Adrenal gland (tissue), 12 donors: ENCODE data around the gene CES5A. TPM values are rescaled to one million over a fixed set of nuclear protein-coding genes. Genes with fewer than 3 reads are reported as not detected.
A peak's percentile ranks its signal among the peaks of the same experiment; 100 is the strongest.
"Not testable (repeated sequence)": the region's sequence is repeated elsewhere in the genome, so short reads cannot be mapped to it uniquely, and the experiment has no call there.

Experiments used
- DNase-seq, 7 donors: peaks; one replicate each; pipeline ENCODE4 v3.0.0-alpha.2; 2019 to 2020
- H3K27ac ChIP-seq, 5 donors: fragments of 200-600 bp; sonication (generic) in 4 of 5; 1 replicate in 3 of 5; 2 replicates in 2 of 5; pipeline versions ENCODE4 v1.5.1 to v1.8.0; 2016 to 2020; ENCODE audit warnings: mild to moderate bottlenecking in 1 of 5
- H3K27me3 ChIP-seq: fragments of 200-600 bp; 2 replicates; pipeline ENCODE4 v1.8.0; 2021
- H3K36me3 ChIP-seq, 2 donors: fragments of 200-600 bp; replicated peaks in 1 of 2; 1 replicate in 1 of 2; 2 replicates in 1 of 2; pipeline versions ENCODE4 v1.5.1 to v1.8.0; 2018 to 2022
- H3K4me1 ChIP-seq, 2 donors: fragments of 200-600 bp; replicated peaks in 1 of 2; 1 replicate in 1 of 2; 2 replicates in 1 of 2; pipeline versions ENCODE4 v1.5.1 to v1.8.0; 2018 to 2021
- H3K4me3 ChIP-seq, 4 donors: fragments of 200-600 bp; sonication (generic) in 3 of 4; one replicate each; pipeline ENCODE4 v1.5.1; 2016 to 2018
- H3K9me3 ChIP-seq, 3 donors: fragments of 200-600 bp; sonication (generic) in 1 of 3; replicated peaks in 1 of 3; 1 replicate in 2 of 3; 2 replicates in 1 of 3; pipeline versions ENCODE4 v1.5.1 to v1.8.0; 2016 to 2021
- CTCF ChIP-seq, 6 experiments: fragments of 450-650 bp in 4 of 6; fragments of 200-600 bp in 2 of 6; sonication (generic) in 1 of 6; IDR thresholded peaks; 1 replicate in 5 of 6; 2 replicates in 1 of 6; pipeline versions ENCODE4 v1.5.1 to v1.8.0; 2016 to 2021; ENCODE audit warnings: antibody characterized with exemption in 6 of 6, mild to moderate bottlenecking in 2 of 6, moderate library complexity in 1 of 6
- POLR2A ChIP-seq, 2 donors: fragments of 450-650 bp; IDR thresholded peaks; one replicate each; pipeline ENCODE4 v1.6.1; 2017; ENCODE audit warnings: antibody characterized with exemption in 2 of 2, mild to moderate bottlenecking in 2 of 2, moderate library complexity in 1 of 2
- WGBS, 4 donors: extraction: QIAGEN DNeasy Blood & Tissue Kit in 2 of 4; methylation state at CpG; one replicate each; pipeline versions ENCODE4 v1.1.5 to v1.1.7; 2013 to 2017; 5-methylcytosine and 5-hydroxymethylcytosine counted together
- intact Hi-C, 2 donors: fragments of 100-400 bp; cut with DNase I; formaldehyde crosslinking; loops; one replicate each; pipeline versions ENCODE4 v1.14.1 to v1.15.0; 2022 to 2023
- polyA plus RNA-seq, 3 donors: library from polyadenylated mRNA; stranded (reverse); fragments of 200-250 nt in 2 of 3; fragments of 350-450 nt in 1 of 3; fragmentation: Illumina TruSeq in 1 of 3; extraction: RNeasy Lipid Tissue Mini Kit (QIAGEN cat#74804) in 1 of 3; gene quantifications; one replicate each; pipeline ENCODE4 v1.2.3, GENCODE V29; 2013 to 2014
- total RNA-seq, 9 donors: library from RNA; depleted of rRNA in 4 of 9; stranded (reverse); fragments of >200 nt in 4 of 9; fragments of 120-200 nt in 1 of 9; fragmentation: NEBNext Ultra II Directional in 1 of 9; extraction: Animal tissue kit (Norgen Biotek cat#: 25700) in 1 of 9; gene quantifications; one replicate each; pipeline versions ENCODE4 v1.1.0 to v1.2.4, GENCODE V29; 2013 to 2023
- donor health status: healthy with polysubstance abuse.
- donor health status: Bipolar disorder and iron deficiency.
- donor health status: DM: yes; HTN: yes; CAD: no.
- donor health status: DM: no; HTN: no; CAD: no.
- donor health status: DM: no; HTN: no; CAD: no.
- donor health status: DM: yes; HTN: yes; CAD: no.

Gene CES5A
- total and polyA plus RNA-seq, 12 donors = 0.07 to 0.67 (median 0.43) TPM; not detected in 8

- H3K4me1 ChIP-seq = no peaks in the 10 kb centered on the region
- no peaks in the 10 kb centered on the region for H3K27me3 ChIP-seq
- intact Hi-C loops = loop anchor here in 1 of 2 donors (10.0 kb wide), 1 partner anchor 67 kb away; no protein-coding TSS in a partner anchor
- TF ChIP-seq CTCF (IDR thresholded peaks at IDR 0.05) = no peak
- DNase-seq = peak in 1 of 7 donors; percentile 15
- WGBS, 4 donors = 50 to 60% (median 55%) methylated on average over 4 of the region's 4 CpGs
- no peak overlapping the region for H3K27ac ChIP-seq
- no peaks in the 10 kb centered on the region for H3K9me3 ChIP-seq
- H3K4me3 ChIP-seq = no peak overlapping the region
- H3K36me3 ChIP-seq = no peaks in the 10 kb centered on the region
Observed at GRCh38 chr16:55811811-55812210, 63.4 kb downstream of the CES5A start.

- whole genome bisulfite sequencing, 4 donors = 64 to 80% (median 73%) methylated on average over 7 to 8 of the region's 8 CpGs
- Histone ChIP-seq H3K4me3 (no peak overlapping the region), H3K27ac (no peak overlapping the region), H3K4me1 (no peaks in the 10 kb centered on the region), H3K27me3 (no peaks in the 10 kb centered on the region), H3K36me3 (no peaks in the 10 kb centered on the region), H3K9me3 (no peaks in the 10 kb centered on the region)
- no peak for TF ChIP-seq POLR2A (IDR thresholded peaks at IDR 0.05)
- no peak for TF ChIP-seq CTCF (IDR thresholded peaks at IDR 0.05)
- intact Hi-C loops = loop anchor here in 1 of 2 donors (10.0 kb wide), 1 partner anchor 66 kb away; no protein-coding TSS in a partner anchor
- DNase-seq = peak in 1 of 7 donors; percentile 11
Observed at GRCh38 chr16:55810451-55810961, 64.7 kb downstream of the CES5A start.

GRCh38 chr16:55809851-55810250 lies 65.3 kb downstream of the CES5A start:
- Histone ChIP-seq H3K4me1 (no peaks in the 10 kb centered on the region), H3K9me3 (no peaks in the 10 kb centered on the region), H3K36me3 (no peaks in the 10 kb centered on the region), H3K4me3 (no peak overlapping the region), H3K27ac (no peak overlapping the region), H3K27me3 (no peaks in the 10 kb centered on the region)
- intact Hi-C loops = loop anchor here in 1 of 2 donors (10.0 kb wide), 1 partner anchor 65 kb away; no protein-coding TSS in a partner anchor
- DNase-seq = peak in 1 of 7 donors; percentile 5
- no peak for TF ChIP-seq CTCF (IDR thresholded peaks at IDR 0.05)
- no peak for TF ChIP-seq POLR2A (IDR thresholded peaks at IDR 0.05)
- 70 to 81% (median 79%) methylated on average over 4 of the region's 4 CpGs for whole genome bisulfite sequencing, 4 donors

GRCh38 chr16:55809386-55809785 lies 65.8 kb downstream of the CES5A start:
- 57 to 68% (median 59%) methylated on average over 5 of the region's 5 CpGs for WGBS, 4 donors
- intact Hi-C loops = no loop called here
- H3K4me3 ChIP-seq = no peak overlapping the region
- no peaks in the 10 kb centered on the region for H3K27me3 ChIP-seq
- no peak overlapping the region for H3K27ac ChIP-seq
- no peak for DNase-seq
- no peaks in the 10 kb centered on the region for H3K36me3 ChIP-seq
- no peaks in the 10 kb centered on the region for H3K4me1 ChIP-seq
- no peaks in the 10 kb centered on the region for H3K9me3 ChIP-seq
- no peak for TF ChIP-seq POLR2A (IDR thresholded peaks at IDR 0.05)

- H3K27ac ChIP-seq, H3K9me3 ChIP-seq, intact Hi-C loops, DNase-seq, H3K4me1 ChIP-seq, H3K27me3 ChIP-seq, H3K4me3 ChIP-seq, H3K36me3 ChIP-seq: not testable (repeated sequence)
- WGBS, 4 donors = 80% methylated on average over 1 of the region's 1 CpG; no CpG with 5 or more reads in 3 of the 4 donors
Observed at GRCh38 chr16:55808286-55808685, 66.9 kb downstream of the CES5A start.

GRCh38 chr16:55805104-55805503 lies 70.1 kb downstream of the CES5A start:
- intact Hi-C loops = not testable (repeated sequence)

GRCh38 chr16:55803681-55804080 lies 71.5 kb downstream of the CES5A start:
- WGBS, 4 donors = no CpG with 5 or more reads among the region's 8 CpGs
- DNase-seq, H3K27me3 ChIP-seq, H3K4me1 ChIP-seq, intact Hi-C loops, H3K27ac ChIP-seq, H3K36me3 ChIP-seq, H3K4me3 ChIP-seq, H3K9me3 ChIP-seq: not testable (repeated sequence)

More at GRCh38 chr16:55805104-55805503, 70.1 kb downstream of the CES5A start:
- no CpG with 5 or more reads among the region's 6 CpGs for WGBS, 4 donors
- not testable (repeated sequence) for H3K27ac ChIP-seq, H3K27me3 ChIP-seq, DNase-seq, H3K4me1 ChIP-seq, H3K9me3 ChIP-seq, H3K4me3 ChIP-seq, H3K36me3 ChIP-seq
